ENCODE measurements around the gene BICRA.

BICRA gene

GRCh38 chr19:47608074-47608918 lies 638 bp upstream of the BICRA start:
- POLR2A ChIA-PET = interaction anchor here (1.1 kb wide), 1 partner anchor 9 kb away, joined by 4 read pairs; no protein-coding TSS in a partner anchor
- DNase-seq (ENCODE audit: extremely low spot score) = peak; percentile 95
- no peak for TF ChIP-seq ELF4 (IDR thresholded peaks at IDR 0.05)
- peak; percentile 97 for TF ChIP-seq PKNOX1 (IDR thresholded peaks at IDR 0.05)
- TF ChIP-seq LEF1 (IDR thresholded peaks at IDR 0.05; ENCODE audit: borderline replicate concordance) = no peak
- no peak for TF ChIP-seq FOXK2 (IDR thresholded peaks at IDR 0.05)
- TF ChIP-seq SUZ12 (IDR thresholded peaks at IDR 0.05) = no peak
- TF ChIP-seq CTBP1 (IDR thresholded peaks at IDR 0.05; ENCODE audit: borderline replicate concordance) = no peak
- TF ChIP-seq SP1 (IDR thresholded peaks at IDR 0.05) = no peak; the same call in none of the 2 replicates
- TF ChIP-seq TARDBP (IDR thresholded peaks at IDR 0.05) = no peak
- TF ChIP-seq HDGF (IDR thresholded peaks at IDR 0.05; ENCODE audit: borderline replicate concordance) = no peak
- no peak for TF ChIP-seq ARNT (IDR thresholded peaks at IDR 0.05)
- TF ChIP-seq FOXM1 (IDR thresholded peaks at IDR 0.05; ENCODE audit: borderline replicate concordance) = peak; percentile 84
- no peak; the same call in 1 of the 2 replicates for TF ChIP-seq ZNF384 (IDR thresholded peaks at IDR 0.05)
- TF ChIP-seq BHLHE40 (IDR thresholded peaks at IDR 0.05; ENCODE audit: borderline replicate concordance) = no peak
- no peak for TF ChIP-seq FOXA1 (IDR thresholded peaks at IDR 0.05)
- TF ChIP-seq NFRKB (IDR thresholded peaks at IDR 0.05) = no peak
- no peak for TF ChIP-seq L3MBTL2 (conservative IDR thresholded peaks at IDR 0.05)
- CTCF ChIA-PET = no interaction called here

GRCh38 chr19:47609906-47610894 lies 1.3 kb downstream of the BICRA start:
- no peak for DNase-seq (ENCODE audit: extremely low spot score)
- no peak for TF ChIP-seq L3MBTL2 (conservative IDR thresholded peaks at IDR 0.05)
- TF ChIP-seq FOXM1 (IDR thresholded peaks at IDR 0.05; ENCODE audit: borderline replicate concordance) = no peak
- no peak for TF ChIP-seq SUZ12 (IDR thresholded peaks at IDR 0.05)
- TF ChIP-seq SP1 (IDR thresholded peaks at IDR 0.05) = no peak
- TF ChIP-seq ARNT (IDR thresholded peaks at IDR 0.05) = no peak
- TF ChIP-seq LEF1 (IDR thresholded peaks at IDR 0.05; ENCODE audit: borderline replicate concordance) = no peak
- TF ChIP-seq FOXA1 (IDR thresholded peaks at IDR 0.05) = no peak
- CTCF ChIA-PET = interaction anchor here (0.6 kb wide), 2 partner anchors 27 to 1030 kb away, joined by 3 to 4 read pairs; no protein-coding TSS in a partner anchor
- POLR2A ChIA-PET = interaction anchor here (0.7 to 1.7 kb wide), 6 partner anchors 9 to 69 kb away, joined by 3 to 4 read pairs (median 3); no protein-coding TSS in a partner anchor

- DNase-seq (ENCODE audit: extremely low spot score) = no peak
- CTCF ChIA-PET = interaction anchor here (0.6 kb wide), 2 partner anchors 27 to 1031 kb away, joined by 3 to 4 read pairs; no protein-coding TSS in a partner anchor
- POLR2A ChIA-PET = interaction anchor here (0.7 to 1.7 kb wide), 5 partner anchors 9 to 70 kb away, joined by 3 to 4 read pairs (median 3); no protein-coding TSS in a partner anchor
- TF ChIP-seq CTBP1 (IDR thresholded peaks at IDR 0.05; ENCODE audit: borderline replicate concordance) (no peak), PKNOX1 (IDR thresholded peaks at IDR 0.05) (no peak), FOXM1 (IDR thresholded peaks at IDR 0.05; ENCODE audit: borderline replicate concordance) (no peak), BHLHE40 (IDR thresholded peaks at IDR 0.05; ENCODE audit: borderline replicate concordance) (no peak), FOXK2 (IDR thresholded peaks at IDR 0.05) (no peak), FOXA1 (IDR thresholded peaks at IDR 0.05) (no peak), LEF1 (IDR thresholded peaks at IDR 0.05; ENCODE audit: borderline replicate concordance) (no peak), ZNF384 (IDR thresholded peaks at IDR 0.05) (no peak), TARDBP (IDR thresholded peaks at IDR 0.05) (no peak), HDGF (IDR thresholded peaks at IDR 0.05; ENCODE audit: borderline replicate concordance) (no peak), L3MBTL2 (conservative IDR thresholded peaks at IDR 0.05) (no peak), SP1 (IDR thresholded peaks at IDR 0.05) (no peak)
Observed at GRCh38 chr19:47610902-47611301, 2.0 kb downstream of the BICRA start.

GRCh38 chr19:47613165-47614020 lies 4.5 kb downstream of the BICRA start:
- POLR2A ChIA-PET = interaction anchor here (0.8 kb wide), 1 partner anchor 14 kb away, joined by 3 read pairs; no protein-coding TSS in a partner anchor
- CTCF ChIA-PET = no interaction called here
- DNase-seq (ENCODE audit: extremely low spot score) = no peak
- TF ChIP-seq FOXM1 (IDR thresholded peaks at IDR 0.05; ENCODE audit: borderline replicate concordance) (no peak), ARNT (IDR thresholded peaks at IDR 0.05) (no peak), L3MBTL2 (conservative IDR thresholded peaks at IDR 0.05) (no peak), LEF1 (IDR thresholded peaks at IDR 0.05; ENCODE audit: borderline replicate concordance) (no peak), FOXK2 (IDR thresholded peaks at IDR 0.05) (no peak), BHLHE40 (IDR thresholded peaks at IDR 0.05; ENCODE audit: borderline replicate concordance) (no peak), SUZ12 (IDR thresholded peaks at IDR 0.05) (no peak), CTBP1 (IDR thresholded peaks at IDR 0.05; ENCODE audit: borderline replicate concordance) (no peak), NFRKB (IDR thresholded peaks at IDR 0.05) (no peak), FOXA1 (IDR thresholded peaks at IDR 0.05) (no peak), PKNOX1 (IDR thresholded peaks at IDR 0.05) (no peak), ELF4 (IDR thresholded peaks at IDR 0.05) (no peak), SP1 (IDR thresholded peaks at IDR 0.05) (no peak)
